Mesothelial cell of epicardium (in vitro differentiated cells): ENCODE measurements around the gene CACNG6. TPM values are rescaled to one million over a fixed set of nuclear protein-coding genes. Genes with fewer than 3 reads are reported as not detected.

Source experiments
- DNase-seq, 2 experiments: peaks; one replicate each; pipeline ENCODE4 v3.0.0; 2021; ENCODE audit warnings: low spot score in 2 of 2; ENCODE audit not compliant: unreplicated experiment in 2 of 2
- H3K27ac Mint-ChIP-seq: 2 replicates; pipeline ENCODE4 v1.8.0; 2021; ENCODE audit warnings: mixed read lengths
- H3K27me3 Mint-ChIP-seq: 2 replicates; pipeline ENCODE4 v1.8.0; 2021; ENCODE audit warnings: low read depth, mixed read lengths
- H3K36me3 Mint-ChIP-seq: 2 replicates; pipeline ENCODE4 v1.8.0; 2021; ENCODE audit warnings: mixed read lengths
- H3K4me1 Mint-ChIP-seq: 2 replicates; pipeline ENCODE4 v1.8.0; 2021; ENCODE audit warnings: mixed read lengths
- H3K4me3 Mint-ChIP-seq: 2 replicates; pipeline ENCODE4 v1.8.0; 2021; ENCODE audit warnings: mild to moderate bottlenecking, moderate library complexity, mixed read lengths
- H3K9me3 Mint-ChIP-seq: 2 replicates; pipeline ENCODE4 v1.8.0; 2021; ENCODE audit warnings: mixed read lengths
- total RNA-seq: library from RNA; stranded (reverse); gene quantifications from 3 replicates; pipeline ENCODE4 v1.2.1, GENCODE V29; 2021
- TF ChIP-seq, protein P1 (sequence below): fragments of 200-600 bp; sonication (generic); IDR thresholded peaks from one replicate; pipeline ENCODE4 v1.5.0; 2021; ENCODE audit warnings: antibody characterized with exemption; ENCODE audit not compliant: unreplicated experiment

The CACNG6 gene
- total RNA-seq, 1 donor from 2014 or later = 5.3 TPM

GRCh38 chr19:53957448-53958167, 33.8 kb upstream of the CACNG6 start:
- TF ChIP-seq, protein P1, sequence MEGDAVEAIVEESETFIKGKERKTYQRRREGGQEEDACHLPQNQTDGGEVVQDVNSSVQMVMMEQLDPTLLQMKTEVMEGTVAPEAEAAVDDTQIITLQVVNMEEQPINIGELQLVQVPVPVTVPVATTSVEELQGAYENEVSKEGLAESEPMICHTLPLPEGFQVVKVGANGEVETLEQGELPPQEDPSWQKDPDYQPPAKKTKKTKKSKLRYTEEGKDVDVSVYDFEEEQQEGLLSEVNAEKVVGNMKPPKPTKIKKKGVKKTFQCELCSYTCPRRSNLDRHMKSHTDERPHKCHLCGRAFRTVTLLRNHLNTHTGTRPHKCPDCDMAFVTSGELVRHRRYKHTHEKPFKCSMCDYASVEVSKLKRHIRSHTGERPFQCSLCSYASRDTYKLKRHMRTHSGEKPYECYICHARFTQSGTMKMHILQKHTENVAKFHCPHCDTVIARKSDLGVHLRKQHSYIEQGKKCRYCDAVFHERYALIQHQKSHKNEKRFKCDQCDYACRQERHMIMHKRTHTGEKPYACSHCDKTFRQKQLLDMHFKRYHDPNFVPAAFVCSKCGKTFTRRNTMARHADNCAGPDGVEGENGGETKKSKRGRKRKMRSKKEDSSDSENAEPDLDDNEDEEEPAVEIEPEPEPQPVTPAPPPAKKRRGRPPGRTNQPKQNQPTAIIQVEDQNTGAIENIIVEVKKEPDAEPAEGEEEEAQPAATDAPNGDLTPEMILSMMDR = no peak
- peaks cover 8% of the 10 kb centered on the region for H3K9me3 Mint-ChIP-seq
- DNase-seq = no peak
- H3K4me1 Mint-ChIP-seq = peaks cover 2% of the 10 kb centered on the region
- H3K36me3 Mint-ChIP-seq = no peaks in the 10 kb centered on the region
- no peak overlapping the region for H3K27ac Mint-ChIP-seq
- no peak overlapping the region for H3K4me3 Mint-ChIP-seq
- peaks cover 75% of the 10 kb centered on the region for H3K27me3 Mint-ChIP-seq

- Mint-ChIP-seq H3K36me3 (no peaks in the 10 kb centered on the region), H3K4me1 (peaks cover 2% of the 10 kb centered on the region), H3K4me3 (no peak overlapping the region), H3K9me3 (peaks cover 8% of the 10 kb centered on the region), H3K27me3 (peaks cover 77% of the 10 kb centered on the region), H3K27ac (no peak overlapping the region)
- DNase-seq = no peak
- TF ChIP-seq, protein P1 = no peak
Measured at GRCh38 chr19:53958168-53958571, 33.3 kb upstream of the CACNG6 start.

DNA sequence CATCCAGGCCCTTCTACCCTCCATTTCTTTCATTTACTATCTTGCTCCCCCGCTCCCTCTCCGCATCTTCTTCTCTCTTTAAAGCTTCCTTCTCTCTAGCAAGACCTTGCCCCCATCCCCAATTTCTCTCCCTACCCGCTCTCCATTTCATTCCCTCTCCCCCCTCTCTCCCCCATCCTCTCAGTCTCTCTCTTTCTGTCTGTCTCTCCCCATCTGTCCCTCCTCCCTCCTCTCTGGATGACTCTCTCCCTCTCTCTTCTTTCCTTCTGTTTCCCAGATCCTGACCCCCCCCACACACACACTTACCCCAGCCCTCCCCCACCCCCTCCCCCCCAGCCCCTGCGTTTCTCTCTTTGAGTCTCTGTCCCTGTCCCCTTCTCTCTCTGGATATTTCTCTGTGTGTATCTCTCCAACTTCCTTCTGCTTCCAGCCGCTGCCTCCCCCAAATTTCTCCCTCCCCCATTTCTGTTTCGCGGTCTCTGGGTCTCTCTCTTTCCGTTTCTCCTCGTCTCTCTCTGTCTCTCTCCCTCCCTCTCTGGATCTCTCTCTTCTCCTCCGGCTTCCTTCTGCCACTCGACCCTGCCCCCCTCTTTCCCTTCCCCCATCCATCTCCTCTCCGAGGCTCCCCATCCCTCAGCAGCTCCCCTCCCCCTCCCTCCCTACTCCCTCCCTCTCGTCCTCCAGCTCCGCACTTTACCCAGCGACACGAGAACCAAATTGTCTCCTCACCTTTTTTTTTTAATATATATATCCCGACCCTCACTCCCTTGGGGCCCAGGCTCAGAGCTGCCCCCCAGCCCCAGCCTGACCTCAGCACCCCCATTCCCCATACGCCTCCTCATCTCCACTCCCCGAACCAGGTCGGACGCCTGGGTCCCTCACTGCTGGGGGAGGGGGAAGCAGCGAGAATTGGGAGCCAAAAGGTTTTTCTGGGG, 32.3 kb upstream of the CACNG6 start:
- Mint-ChIP-seq H3K27me3 (peaks cover 86% of the 10 kb centered on the region), H3K4me3 (no peak overlapping the region), H3K4me1 (peaks cover 5% of the 10 kb centered on the region), H3K36me3 (no peaks in the 10 kb centered on the region), H3K9me3 (peaks cover 8% of the 10 kb centered on the region), H3K27ac (no peak overlapping the region)
- TF ChIP-seq, protein P1 = no peak
- DNase-seq = no peak

DNA sequence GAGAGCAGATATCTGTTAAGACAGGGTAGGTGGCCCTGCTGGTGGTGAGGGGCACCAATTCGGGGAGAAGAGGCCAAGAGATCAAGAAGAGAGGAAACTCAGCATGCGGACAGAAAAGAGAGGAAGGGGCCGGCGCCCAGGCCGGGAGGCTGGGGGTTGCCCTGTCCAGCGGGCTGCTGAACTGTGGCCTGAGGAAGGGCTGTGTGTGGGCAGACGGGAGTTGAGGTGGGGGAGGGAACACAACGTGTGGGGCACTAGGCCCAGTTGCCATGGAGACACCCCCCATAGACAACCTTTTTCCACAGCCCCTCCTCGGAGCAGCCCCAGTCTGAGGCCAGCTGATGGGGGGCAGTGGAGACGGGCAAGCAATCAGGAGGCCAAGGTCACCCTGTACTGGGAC, 31.2 kb upstream of the CACNG6 start:
- no peaks in the 10 kb centered on the region for H3K36me3 Mint-ChIP-seq
- DNase-seq = no peak
- H3K4me3 Mint-ChIP-seq = no peak overlapping the region
- peaks cover 4% of the 10 kb centered on the region for H3K9me3 Mint-ChIP-seq
- H3K27ac Mint-ChIP-seq = no peak overlapping the region
- peaks cover 5% of the 10 kb centered on the region for H3K4me1 Mint-ChIP-seq
- H3K27me3 Mint-ChIP-seq = peaks cover 92% of the 10 kb centered on the region
- TF ChIP-seq, protein P1 = no peak

- peaks cover 5% of the 10 kb centered on the region for H3K4me1 Mint-ChIP-seq
Measured at GRCh38 chr19:53960886-53961285, 30.6 kb upstream of the CACNG6 start.

More at GRCh38 chr19:53960886-53961285, 30.6 kb upstream of the CACNG6 start:
- Mint-ChIP-seq H3K4me3 (no peak overlapping the region), H3K36me3 (no peaks in the 10 kb centered on the region), H3K27ac (no peak overlapping the region), H3K27me3 (peaks cover 91% of the 10 kb centered on the region), H3K9me3 (no peaks in the 10 kb centered on the region)
- no peak for DNase-seq
- TF ChIP-seq, protein P1 = no peak
